ENCODE measurements around the gene UBXN11.

- TF ChIP-seq CTCF (IDR thresholded peaks at IDR 0.05; ENCODE audit: insufficient read depth, low read length, poor library complexity, severe bottlenecking) (no peak), EZH2phosphoT487 (conservative IDR thresholded peaks at IDR 0.05; ENCODE audit: low read length) (no peak)
Measured at GRCh38 chr1:26254404-26254803, 52.0 kb downstream of the UBXN11 start.
